HepG2 (cell line): ENCODE results near the gene GCHFR. TPM values are rescaled to one million over a fixed set of nuclear protein-coding genes. Genes with fewer than 3 reads are reported as not detected.

Source experiments
- CREM ChIP-seq, 2 experiments: sonication (generic) in 1 of 2; formaldehyde crosslinking in 1 of 2; IDR thresholded peaks; 2 replicates each; pipeline versions ENCODE4 v1.4.0 to v1.6.1; 2016 to 2020; ENCODE audit warnings: antibody characterized with exemption in 1 of 2, mild to moderate bottlenecking in 1 of 2, missing genetic modification reagents in 1 of 2
- EHMT2 ChIP-seq: fragments of 200-600 bp; sonication (generic); IDR thresholded peaks from 2 replicates; pipeline ENCODE4 v1.7.0; 2017; ENCODE audit warnings: antibody characterized with exemption, low read depth, low read length, borderline replicate concordance
- FLYWCH1 ChIP-seq: sonication (generic); formaldehyde crosslinking; IDR thresholded peaks from 2 replicates; pipeline ENCODE4 v1.8.1; 2023; ENCODE audit warnings: mild to moderate bottlenecking, missing genetic modification reagents
- JDP2 ChIP-seq: sonication (generic); formaldehyde crosslinking; IDR thresholded peaks from 2 replicates; pipeline ENCODE4 v1.8.1; 2022; ENCODE audit warnings: missing genetic modification reagents, borderline replicate concordance
- KMT2A ChIP-seq: sonication (generic); formaldehyde crosslinking; IDR thresholded peaks from 2 replicates; pipeline ENCODE4 v1.4.0; 2020; ENCODE audit warnings: missing genetic modification reagents
- MEF2D ChIP-seq: sonication (generic); formaldehyde crosslinking; IDR thresholded peaks from 2 replicates; pipeline ENCODE4 v1.5.1; 2020; ENCODE audit warnings: mild to moderate bottlenecking, missing genetic modification reagents
- MYNN ChIP-seq: sonication (generic); formaldehyde crosslinking; IDR thresholded peaks from 2 replicates; pipeline ENCODE4 v1.4.0; 2020; ENCODE audit warnings: mild to moderate bottlenecking, low read depth, missing genetic modification reagents
- NCOA2 ChIP-seq: sonication (generic); formaldehyde crosslinking; IDR thresholded peaks from 2 replicates; pipeline ENCODE4 v1.8.0; 2022; ENCODE audit warnings: inconsistent platforms
- RFXAP ChIP-seq: sonication (generic); formaldehyde crosslinking; IDR thresholded peaks from 2 replicates; pipeline ENCODE4 v1.4.0; 2020; ENCODE audit warnings: missing genetic modification reagents, borderline replicate concordance
- SIN3B ChIP-seq: fragments of 150-350 bp; IDR thresholded peaks from 2 replicates; pipeline ENCODE4 v1.6.1; 2014; ENCODE audit warnings: low read length
- SNAI1 ChIP-seq: sonication (generic); formaldehyde crosslinking; IDR thresholded peaks from 2 replicates; pipeline ENCODE4 v1.5.0; 2020; ENCODE audit warnings: mild to moderate bottlenecking, missing genetic modification reagents, borderline replicate concordance
- SOX13 ChIP-seq, 3 experiments: fragments of 450-650 bp in 1 of 3; sonication (generic) in 1 of 3; formaldehyde crosslinking in 1 of 3; IDR thresholded peaks in 2 of 3; conservative IDR thresholded peaks in 1 of 3; 2 replicates each; pipeline versions ENCODE4 v1.5.0 to v1.6.1; 2016 to 2020; ENCODE audit warnings: antibody characterized with exemption in 1 of 3, mild to moderate bottlenecking in 1 of 3, missing compliant biosample characterization in 1 of 3, missing genetic modification reagents in 1 of 3, moderate library complexity in 1 of 3
- UBTF ChIP-seq: sonication (generic); formaldehyde crosslinking; IDR thresholded peaks from 2 replicates; pipeline ENCODE4 v1.4.0; 2020; ENCODE audit warnings: mild to moderate bottlenecking, missing genetic modification reagents
- YEATS4 ChIP-seq: sonication (generic); formaldehyde crosslinking; IDR thresholded peaks from 2 replicates; pipeline ENCODE4 v1.4.0; 2020; ENCODE audit warnings: missing genetic modification reagents, borderline replicate concordance
- ZFP82 ChIP-seq: sonication (generic); formaldehyde crosslinking; IDR thresholded peaks from 2 replicates; pipeline ENCODE4 v1.5.1; 2020; ENCODE audit warnings: mild to moderate bottlenecking, missing genetic modification reagents, borderline replicate concordance
- ZGPAT ChIP-seq: IDR thresholded peaks from 2 replicates; pipeline ENCODE4 v1.6.1; 2016; ENCODE audit warnings: mild to moderate bottlenecking
- ZNF724P ChIP-seq: sonication (generic); formaldehyde crosslinking; IDR thresholded peaks from 2 replicates; pipeline ENCODE4 v1.8.0; 2022; ENCODE audit warnings: missing genetic modification reagents, borderline replicate concordance
- ZNF792 ChIP-seq: IDR thresholded peaks from 2 replicates; pipeline ENCODE4 v1.6.1; 2016
- ZNF839 ChIP-seq: sonication (generic); formaldehyde crosslinking; IDR thresholded peaks from 2 replicates; pipeline ENCODE4 v1.4.0; 2020; ENCODE audit warnings: missing genetic modification reagents, mild to moderate bottlenecking, borderline replicate concordance
- ZSCAN20 ChIP-seq: sonication (generic); formaldehyde crosslinking; IDR thresholded peaks from 2 replicates; pipeline ENCODE4 v1.4.0; 2020; ENCODE audit warnings: missing genetic modification reagents, mild to moderate bottlenecking, borderline replicate concordance
- polyA plus RNA-seq, 8 experiments: library from polyadenylated mRNA; depleted of rRNA in 3 of 8; stranded (reverse) in 7 of 8; unstranded in 1 of 8; fragments of >200 nt; fragmentation: Illumina TruSeq in 4 of 8; extraction: Trizol in 4 of 8; gene quantifications; 2 replicates each; pipeline versions ENCODE4 v1.2.1 to v1.2.3, GENCODE V29; 2011 to 2016; ENCODE audit warnings: low read depth in 4 of 8, missing spikeins in 1 of 8, mixed read lengths in 1 of 8; ENCODE audit not compliant: insufficient read depth in 1 of 8
- total RNA-seq, 5 experiments: library from RNA; depleted of rRNA; stranded (reverse); fragments of >200 nt; fragmentation: Illumina TruSeq; extraction: Trizol; gene quantifications; 2 replicates each; pipeline ENCODE4 v1.2.3, GENCODE V29; 2016; ENCODE audit warnings: low read depth in 1 of 5
- TF ChIP-seq, protein P1 (sequence below): IDR thresholded peaks from 2 replicates; pipeline ENCODE4 v1.6.1; 2016; ENCODE audit warnings: missing compliant biosample characterization, missing genetic modification reagents, borderline replicate concordance

Gene GCHFR
- total and polyA plus RNA-seq, 2 of the 13 experiments (the other 11 are each of a cell fraction or from before 2014, with no cell fraction given), result 51.5 to 92.4 TPM

- TF ChIP-seq ZGPAT (CRISPR knock-in tag) (peak; percentile 54; the same call in 1 of the 2 replicates), ZFP82 (no peak), JDP2 (CRISPR knock-in tag) (no peak), YEATS4 (peak; percentile 78; the same call in 1 of the 2 replicates), SIN3B (no peak), KMT2A (peak; percentile 36; the same call in 1 of the 2 replicates), UBTF (peak; percentile 67), EHMT2 (no peak), ZNF724P (CRISPR knock-in tag) (0 out of 2 replicates have a peak, but pooled peaks have one; percentile 37), ZSCAN20 (CRISPR knock-in tag) (no peak), MEF2D (CRISPR knock-in tag) (peak; percentile 37; the same call in 1 of the 2 replicates), SOX13 (IDR thresholded peaks at IDR 0.05) (no peak), SOX13 (CRISPR knock-in tag; conservative IDR thresholded peaks at IDR 0.05 in 1 of 2, IDR thresholded peaks at IDR 0.05 in 1 of 2) (peak in 1 of 2 experiments; percentile 53; a peak in 2 of 4 replicates), ZNF839 (peak; percentile 78; the same call in 1 of the 2 replicates), RFXAP (CRISPR knock-in tag) (peak; percentile 36), CREM (IDR thresholded peaks at IDR 0.05) (peak; percentile 99), CREM (CRISPR knock-in tag; IDR thresholded peaks at IDR 0.05) (no peak), NCOA2 (CRISPR knock-in tag) (0 out of 2 replicates have a peak, but pooled peaks have one; percentile 28), FLYWCH1 (CRISPR knock-in tag) (no peak), SNAI1 (CRISPR knock-in tag) (0 out of 2 replicates have a peak, but pooled peaks have one; percentile 22), ZNF792 (CRISPR knock-in tag) (no peak; the same call in 1 of the 2 replicates), MYNN (CRISPR knock-in tag) (0 out of 2 replicates have a peak, but pooled peaks have one; percentile 19)
- TF ChIP-seq, protein P1, sequence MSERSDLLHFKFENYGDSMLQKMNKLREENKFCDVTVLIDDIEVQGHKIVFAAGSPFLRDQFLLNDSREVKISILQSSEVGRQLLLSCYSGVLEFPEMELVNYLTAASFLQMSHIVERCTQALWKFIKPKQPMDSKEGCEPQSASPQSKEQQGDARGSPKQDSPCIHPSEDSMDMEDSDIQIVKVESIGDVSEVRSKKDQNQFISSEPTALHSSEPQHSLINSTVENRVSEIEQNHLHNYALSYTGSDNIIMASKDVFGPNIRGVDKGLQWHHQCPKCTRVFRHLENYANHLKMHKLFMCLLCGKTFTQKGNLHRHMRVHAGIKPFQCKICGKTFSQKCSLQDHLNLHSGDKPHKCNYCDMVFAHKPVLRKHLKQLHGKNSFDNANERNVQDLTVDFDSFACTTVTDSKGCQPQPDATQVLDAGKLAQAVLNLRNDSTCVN (CRISPR knock-in tag), result no peak; the same call in 1 of the 2 replicates
Measured at GRCh38 chr15:40807028-40807887, 43.4 kb downstream of the GCHFR start, which contains the start of the genes DNAJC17 and ZFYVE19 (continued).
